Lower leg skin (tissue), 4 donors: ENCODE results near the gene PRKCQ. TPM values are rescaled to one million over a fixed set of nuclear protein-coding genes. Genes with fewer than 3 reads are reported as not detected.

Experiments used
- DNase-seq, 2 donors: peaks; one replicate each; pipeline ENCODE4 v3.0.0-alpha.2; 2019; ENCODE audit warnings: low spot score in 2 of 2
- H3K4me3 ChIP-seq: fragments of 200-600 bp; sonication (generic); 2 replicates; pipeline ENCODE4 v1.5.1; 2017; ENCODE audit warnings: mild to moderate bottlenecking, low read depth; ENCODE audit not compliant: poor library complexity, severe bottlenecking
- POLR2A ChIP-seq, 2 donors: fragments of 450-650 bp; IDR thresholded peaks; one replicate each; pipeline ENCODE4 v1.6.1; 2016 to 2017; ENCODE audit warnings: antibody characterized with exemption in 2 of 2, mild to moderate bottlenecking in 1 of 2, moderate library complexity in 1 of 2
- WGBS, 2 donors: methylation state at CpG; one replicate each; pipeline ENCODE4 v1.1.5; 2018; 5-methylcytosine and 5-hydroxymethylcytosine counted together
- intact Hi-C: fragments of 100-400 bp; cut with DNase I; formaldehyde crosslinking; loops from one replicate; pipeline ENCODE4 v1.15.0; 2023; ENCODE audit warnings: low total_unique reads
- total RNA-seq, 4 donors: library from RNA; depleted of rRNA; stranded (reverse); fragments of >200 nt; gene quantifications; one replicate each; pipeline ENCODE4 v1.1.0, GENCODE V29; 2016
- TF ChIP-seq, protein P1 (sequence below), 3 donors: fragments of 450-650 bp; IDR thresholded peaks; one replicate each; pipeline ENCODE4 v1.5.1; 2016; ENCODE audit warnings: antibody characterized with exemption in 3 of 3, mild to moderate bottlenecking in 3 of 3, moderate library complexity in 2 of 3

The PRKCQ gene
- total RNA-seq, 4 donors from 2014 or later, result 0.06 to 0.17 TPM; not detected in 2

DNA sequence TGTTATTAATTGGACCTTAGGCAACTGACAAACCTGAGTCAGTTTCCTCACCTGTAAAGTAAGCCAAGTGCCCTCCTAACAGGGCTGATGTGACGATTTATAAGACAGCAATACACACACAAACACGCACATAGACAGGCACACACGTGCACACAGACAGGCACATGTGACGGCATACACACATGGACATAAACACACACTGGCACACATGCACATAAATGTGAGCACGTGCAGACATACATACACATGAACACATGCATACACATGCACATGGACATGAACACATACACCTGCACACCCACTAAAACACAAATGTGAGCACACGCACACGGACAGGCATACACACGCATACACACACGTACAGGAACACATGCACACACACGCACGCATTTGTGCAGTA lies 148.9 kb downstream of the PRKCQ start:
- DNase-seq, result no peak
- intact Hi-C loops, result no loop called here
- TF ChIP-seq, protein P1, sequence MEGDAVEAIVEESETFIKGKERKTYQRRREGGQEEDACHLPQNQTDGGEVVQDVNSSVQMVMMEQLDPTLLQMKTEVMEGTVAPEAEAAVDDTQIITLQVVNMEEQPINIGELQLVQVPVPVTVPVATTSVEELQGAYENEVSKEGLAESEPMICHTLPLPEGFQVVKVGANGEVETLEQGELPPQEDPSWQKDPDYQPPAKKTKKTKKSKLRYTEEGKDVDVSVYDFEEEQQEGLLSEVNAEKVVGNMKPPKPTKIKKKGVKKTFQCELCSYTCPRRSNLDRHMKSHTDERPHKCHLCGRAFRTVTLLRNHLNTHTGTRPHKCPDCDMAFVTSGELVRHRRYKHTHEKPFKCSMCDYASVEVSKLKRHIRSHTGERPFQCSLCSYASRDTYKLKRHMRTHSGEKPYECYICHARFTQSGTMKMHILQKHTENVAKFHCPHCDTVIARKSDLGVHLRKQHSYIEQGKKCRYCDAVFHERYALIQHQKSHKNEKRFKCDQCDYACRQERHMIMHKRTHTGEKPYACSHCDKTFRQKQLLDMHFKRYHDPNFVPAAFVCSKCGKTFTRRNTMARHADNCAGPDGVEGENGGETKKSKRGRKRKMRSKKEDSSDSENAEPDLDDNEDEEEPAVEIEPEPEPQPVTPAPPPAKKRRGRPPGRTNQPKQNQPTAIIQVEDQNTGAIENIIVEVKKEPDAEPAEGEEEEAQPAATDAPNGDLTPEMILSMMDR (IDR thresholded peaks at IDR 0.05), result no peak
- TF ChIP-seq POLR2A (IDR thresholded peaks at IDR 0.05), result no peak
- 90 to 93% methylated on average over 11 of the region's 11 CpGs for WGBS, 2 donors
- H3K4me3 ChIP-seq, result no peak overlapping the region

- no peak for DNase-seq
- no peak overlapping the region for H3K4me3 ChIP-seq
- 91 to 93% methylated on average over 21 of the region's 21 CpGs for WGBS, 2 donors
- no peak for TF ChIP-seq POLR2A (IDR thresholded peaks at IDR 0.05)
- TF ChIP-seq, protein P1 (IDR thresholded peaks at IDR 0.05), result no peak
- intact Hi-C loops, result no loop called here
Measured at GRCh38 chr10:6430423-6430980, 149.6 kb downstream of the PRKCQ start.

- no peak overlapping the region for H3K4me3 ChIP-seq
- DNase-seq, result no peak
- TF ChIP-seq POLR2A (IDR thresholded peaks at IDR 0.05), result no peak
- 80 to 88% methylated on average over 10 of the region's 10 CpGs for WGBS, 2 donors
- intact Hi-C loops, result no loop called here
Measured at GRCh38 chr10:6427357-6427959, 152.6 kb downstream of the PRKCQ start.

DNA sequence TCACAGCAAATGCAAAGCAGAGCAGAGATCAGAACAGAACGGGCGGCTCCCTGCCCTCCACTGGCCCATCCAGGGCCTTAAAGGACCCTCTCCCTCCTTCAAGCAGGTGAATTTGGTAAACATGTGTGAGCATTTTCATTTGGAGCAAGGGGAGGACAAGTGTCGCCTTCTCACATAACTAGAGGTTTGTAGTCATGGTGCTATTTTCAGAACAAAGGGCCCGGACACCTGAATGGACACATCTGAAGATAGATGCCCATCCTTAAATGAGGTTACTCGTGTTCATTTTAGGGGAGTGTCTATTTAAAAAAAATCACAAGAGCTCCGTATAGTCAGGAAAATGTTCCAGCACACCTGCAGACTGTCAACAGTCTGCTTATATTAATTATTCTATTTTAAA lies 153.8 kb downstream of the PRKCQ start:
- no peak overlapping the region for H3K4me3 ChIP-seq
- TF ChIP-seq, protein P1 (IDR thresholded peaks at IDR 0.05), result no peak
- no peak for TF ChIP-seq POLR2A (IDR thresholded peaks at IDR 0.05)
- intact Hi-C loops, result no loop called here
- DNase-seq, result no peak
- WGBS, 2 donors, result 89 to 95% methylated on average over 6 of the region's 6 CpGs

DNA sequence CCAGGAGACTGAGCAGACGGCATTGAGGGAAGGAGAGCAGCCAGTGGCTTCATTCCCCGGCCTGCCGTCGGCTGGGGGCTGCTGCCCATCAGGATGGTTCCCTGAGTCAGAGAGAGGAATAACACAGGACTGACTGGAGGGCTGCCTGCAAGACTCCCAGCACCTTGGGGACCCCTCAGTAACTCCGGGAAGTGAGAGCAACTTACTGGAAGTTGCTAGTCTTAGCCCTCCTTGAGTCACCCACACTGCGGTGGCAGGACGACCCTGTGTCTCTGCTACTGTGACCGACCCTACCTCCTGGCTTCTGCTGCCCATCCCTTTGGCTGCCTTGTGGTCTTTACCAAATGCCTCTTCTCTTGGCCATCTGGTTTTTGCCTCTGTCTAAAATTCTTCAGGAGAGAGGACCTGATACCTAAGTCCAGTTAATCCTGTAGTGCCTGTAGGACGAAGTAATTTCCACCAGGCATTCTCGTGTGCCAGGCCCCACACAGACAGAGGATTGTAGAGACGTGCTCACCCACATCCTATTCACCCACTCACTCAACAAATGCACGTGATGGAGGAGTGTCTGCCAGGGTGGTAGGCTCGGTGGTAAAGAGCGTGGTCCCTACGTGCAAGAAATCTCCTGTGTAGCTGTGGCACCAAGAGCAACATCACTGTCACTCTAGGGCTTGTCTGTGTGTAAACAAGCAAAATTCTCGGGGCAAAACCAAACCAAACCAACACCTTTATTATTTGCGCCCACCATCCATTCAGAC lies 156.5 kb downstream of the PRKCQ start:
- 84 to 86% methylated on average over 17 of the region's 17 CpGs for WGBS, 2 donors
- no peak for DNase-seq
- H3K4me3 ChIP-seq, result no peak overlapping the region
- TF ChIP-seq, protein P1 (IDR thresholded peaks at IDR 0.05), result no peak
- no peak for TF ChIP-seq POLR2A (IDR thresholded peaks at IDR 0.05)
- intact Hi-C loops, result no loop called here

- no peak overlapping the region for H3K4me3 ChIP-seq
- 46 to 74% methylated on average over 4 of the region's 4 CpGs for WGBS, 2 donors
- intact Hi-C loops, result no loop called here
- TF ChIP-seq, protein P1 (IDR thresholded peaks at IDR 0.05), result no peak
- TF ChIP-seq POLR2A (IDR thresholded peaks at IDR 0.05), result no peak
- DNase-seq, result no peak
Measured at GRCh38 chr10:6423004-6423403, 157.1 kb downstream of the PRKCQ start.
